HCT116 (cell line): ENCODE data around the gene TEAD1. TPM values are rescaled to one million over a fixed set of nuclear protein-coding genes. Genes with fewer than 3 reads are reported as not detected.

Experiments used
- ATAC-seq: fragments of 200-7000 bp; cut with Tn5 transposase; 2 replicates; pipeline ENCODE4 v1.9.1; 2020; ENCODE audit warnings: mild to moderate bottlenecking, moderate library complexity
- BruUV-seq: library from RNA; stranded (reverse); fragments of 400-500 nt; replicated peaks from 2 replicates; lab custom pipeline; 2021; lab: Mats Ljungman, UMichigan
- CTCF ChIA-PET: fragments of 300-600 bp; sonication (Branson Sonifier 250); formaldehyde crosslinking; loops from one replicate; lab custom pipeline; 2021; ENCODE audit warnings: antibody characterized with exemption; lab: Charles Lee
- POLR2A ChIA-PET: fragments of 300-600, 350-600 bp; sonication (Branson Sonifier 250); formaldehyde crosslinking; loops from one replicate; lab custom pipeline; 2021; ENCODE audit warnings: antibody characterized with exemption; lab: Charles Lee
- RAD21 ChIA-PET, 2 experiments: fragments of 300-600 bp; sonication (Branson Sonifier 250); formaldehyde crosslinking; loops; one replicate each; lab custom pipeline; 2023; ENCODE audit warnings: low total read pairs in 2 of 2; ENCODE audit not compliant: uncharacterized antibody in 2 of 2, unreplicated experiment in 2 of 2, low non-redundant PET in 1 of 2; lab: Charles Lee
- DNase-seq: peaks from one replicate; pipeline ENCODE4 v3.0.0-alpha.2; 2010; ENCODE audit warnings: low read depth, low spot score
- H2AFZ ChIP-seq: fragments of 200-600 bp; shearing (Covaris generic), sonication (generic); 2 replicates; pipeline ENCODE4 v1.6.1; 2017; ENCODE audit warnings: low read depth, mixed run types, mixed read lengths, antibody characterized with exemption, low read length; ENCODE audit not compliant: poor library complexity, severe bottlenecking
- H3K27ac ChIP-seq: 2 replicates; pipeline ENCODE4 v1.5.1; 2012; ENCODE audit warnings: low read depth, low read length
- H3K27me3 ChIP-seq: fragments of 200-600 bp; sonication (generic); 2 replicates; pipeline ENCODE4 v1.6.1; 2016; ENCODE audit warnings: mixed run types, low read length, mixed read lengths; ENCODE audit not compliant: insufficient read depth
- H3K36me3 ChIP-seq, 2 experiments: fragments of 200-500 bp in 1 of 2; fragments of 200-600 bp in 1 of 2; sonication (Bioruptor generic) in 1 of 2; sonication (generic) in 1 of 2; 2 replicates each; pipeline versions ENCODE4 v1.5.1 to v1.6.1; 2014 to 2016; ENCODE audit warnings: low read length in 2 of 2, inconsistent platforms in 1 of 2, mixed read lengths in 1 of 2, mixed run types in 1 of 2; ENCODE audit not compliant: insufficient read depth in 2 of 2, control insufficient read depth in 1 of 2
- H3K4me1 ChIP-seq, 2 experiments: fragments of 200-600 bp in 1 of 2; sonication (generic) in 1 of 2; 2 replicates each; pipeline versions ENCODE4 v1.5.1 to v1.6.1; 2012 to 2017; ENCODE audit warnings: low read length in 2 of 2, inconsistent platforms in 1 of 2, mild to moderate bottlenecking in 1 of 2, mixed read lengths in 1 of 2, mixed run types in 1 of 2, moderate library complexity in 1 of 2; ENCODE audit not compliant: insufficient read depth in 2 of 2, control insufficient read depth in 1 of 2
- H3K4me2 ChIP-seq: fragments of 200-600 bp; sonication (generic); 2 replicates; pipeline ENCODE4 v1.6.1; 2017; ENCODE audit warnings: mixed run types, low read length, mixed read lengths
- H3K4me3 ChIP-seq, 2 experiments: fragments of 200-600 bp in 1 of 2; sonication (generic) in 1 of 2; replicated peaks in 1 of 2; 2 replicates each; pipeline ENCODE4 v1.5.1; 2011 to 2016; ENCODE audit warnings: low read length in 2 of 2, control low read depth in 1 of 2, low read depth in 1 of 2, mild to moderate bottlenecking in 1 of 2, mixed read lengths in 1 of 2, mixed run types in 1 of 2
- H3K79me2 ChIP-seq: fragments of 200-600 bp; sonication (generic); 2 replicates; pipeline ENCODE4 v1.6.1; 2017; ENCODE audit warnings: mild to moderate bottlenecking, mixed run types, low read length, moderate library complexity, mixed read lengths; ENCODE audit not compliant: insufficient read depth
- H3K9ac ChIP-seq: fragments of 200-600 bp; sonication (generic); 2 replicates; pipeline ENCODE4 v1.6.1; 2016; ENCODE audit warnings: low read length, mixed read lengths
- H3K9me2 ChIP-seq: fragments of 200-600 bp; sonication (generic), shearing (Covaris generic); 2 replicates; pipeline ENCODE4 v1.6.1; 2017; ENCODE audit warnings: mixed run types, mild to moderate bottlenecking, moderate library complexity; ENCODE audit not compliant: insufficient read depth
- H3K9me3 ChIP-seq, 2 experiments: fragments of 200-500 bp in 1 of 2; fragments of 200-600 bp in 1 of 2; sonication (Bioruptor generic) in 1 of 2; sonication (generic) in 1 of 2; 2 replicates each; pipeline ENCODE4 v1.6.1; 2014 to 2017; ENCODE audit warnings: low read length in 2 of 2, mixed read lengths in 2 of 2, inconsistent platforms in 1 of 2, low read depth in 1 of 2, mild to moderate bottlenecking in 1 of 2, mixed run types in 1 of 2, moderate library complexity in 1 of 2; ENCODE audit not compliant: control insufficient read depth in 1 of 2, insufficient read depth in 1 of 2
- H4K20me1 ChIP-seq: fragments of 200-600 bp; sonication (generic), shearing (Covaris generic); 2 replicates; pipeline ENCODE4 v1.6.1; 2017; ENCODE audit warnings: mixed run types, mild to moderate bottlenecking, moderate library complexity; ENCODE audit not compliant: insufficient read depth
- CBX3 ChIP-seq: IDR thresholded peaks from 2 replicates; pipeline ENCODE4 v1.6.1; 2012; ENCODE audit warnings: low read depth
- EGR1 ChIP-seq: IDR thresholded peaks from 2 replicates; pipeline ENCODE4 v1.6.1; 2012; ENCODE audit warnings: low read depth
- EZH2 ChIP-seq: fragments of 200-600 bp; sonication (generic); IDR thresholded peaks from 2 replicates; pipeline ENCODE4 v1.6.1; 2017; ENCODE audit warnings: antibody characterized with exemption, mixed run types
- EZH2phosphoT487 ChIP-seq: fragments of 200-600 bp; IDR thresholded peaks from 2 replicates; pipeline ENCODE4 v1.6.1; 2018; ENCODE audit warnings: antibody characterized with exemption, borderline replicate concordance
- FOSL1 ChIP-seq: IDR thresholded peaks from 2 replicates; pipeline ENCODE4 v1.6.1; 2012; ENCODE audit warnings: low read depth
- JUND ChIP-seq: IDR thresholded peaks from 2 replicates; pipeline ENCODE4 v1.6.1; 2012
- MAX ChIP-seq: IDR thresholded peaks from 2 replicates; pipeline ENCODE4 v1.6.1; 2012
- POLR2AphosphoS5 ChIP-seq: IDR thresholded peaks from 2 replicates; pipeline ENCODE4 v1.6.1; 2011; ENCODE audit warnings: mild to moderate bottlenecking, low read depth, low read length, moderate library complexity
- RAD21 ChIP-seq: IDR thresholded peaks from 2 replicates; pipeline ENCODE4 v1.6.1; 2012; ENCODE audit warnings: low read depth, mild to moderate bottlenecking
- SIN3A ChIP-seq: IDR thresholded peaks from 2 replicates; pipeline ENCODE4 v1.6.1; 2012; ENCODE audit warnings: low read depth
- SP1 ChIP-seq: IDR thresholded peaks from 2 replicates; pipeline ENCODE4 v1.6.1; 2012; ENCODE audit warnings: low read depth
- TCF7L2 ChIP-seq: IDR thresholded peaks from 2 replicates; pipeline ENCODE4 v1.7.0; 2011; ENCODE audit warnings: borderline replicate concordance, inconsistent platforms; ENCODE audit not compliant: insufficient read depth, insufficient read length; ENCODE audit errors: extremely low read depth
- YY1 ChIP-seq: IDR thresholded peaks from 2 replicates; pipeline ENCODE4 v1.6.1; 2011; ENCODE audit warnings: low read length, low read depth, moderate library complexity, mild to moderate bottlenecking; ENCODE audit not compliant: insufficient replicate concordance; ENCODE audit errors: extremely low read depth
- ZBTB33 ChIP-seq: IDR thresholded peaks from 2 replicates; pipeline ENCODE4 v1.6.1; 2011; ENCODE audit warnings: mild to moderate bottlenecking, low read length, moderate library complexity; ENCODE audit not compliant: insufficient replicate concordance; ENCODE audit errors: extremely low read depth
- ZNF274 ChIP-seq: fragments of 200-500 bp; sonication (Bioruptor generic); IDR thresholded peaks from 2 replicates; pipeline ENCODE4 v1.6.1; 2014; ENCODE audit warnings: mild to moderate bottlenecking, low read depth, low read length, inconsistent platforms
- intact Hi-C: fragments of 100-400 bp; cut with micrococcal nuclease; formaldehyde crosslinking; loops from 2 replicates; pipeline ENCODE4 v1.10.0; 2022
- total RNA-seq: library from RNA; stranded (reverse); gene quantifications from one replicate; pipeline ENCODE4 v1.2.1, GENCODE V29; 2021; ENCODE audit not compliant: unreplicated experiment
- TF ChIP-seq, protein P1 (sequence below), 3 experiments: fragments of 200-600 bp in 1 of 3; sonication (generic) in 1 of 3; IDR thresholded peaks in 2 of 3; conservative IDR thresholded peaks in 1 of 3; 2 replicates each; pipeline ENCODE4 v1.5.1; 2012 to 2017; ENCODE audit warnings: low read depth in 2 of 3, low read length in 2 of 3, antibody characterized with exemption in 1 of 3, borderline replicate concordance in 1 of 3, control low read depth in 1 of 3, mild to moderate bottlenecking in 1 of 3, mixed read lengths in 1 of 3, mixed run types in 1 of 3, moderate library complexity in 1 of 3; ENCODE audit not compliant: insufficient read depth in 1 of 3
- TF ChIP-seq, protein P2 (sequence below): IDR thresholded peaks from 2 replicates; pipeline ENCODE4 v1.6.1; 2012; ENCODE audit warnings: low read depth

TEAD1 gene
- total RNA-seq, 1 experiment from 2014 or later = 103 TPM

DNA sequence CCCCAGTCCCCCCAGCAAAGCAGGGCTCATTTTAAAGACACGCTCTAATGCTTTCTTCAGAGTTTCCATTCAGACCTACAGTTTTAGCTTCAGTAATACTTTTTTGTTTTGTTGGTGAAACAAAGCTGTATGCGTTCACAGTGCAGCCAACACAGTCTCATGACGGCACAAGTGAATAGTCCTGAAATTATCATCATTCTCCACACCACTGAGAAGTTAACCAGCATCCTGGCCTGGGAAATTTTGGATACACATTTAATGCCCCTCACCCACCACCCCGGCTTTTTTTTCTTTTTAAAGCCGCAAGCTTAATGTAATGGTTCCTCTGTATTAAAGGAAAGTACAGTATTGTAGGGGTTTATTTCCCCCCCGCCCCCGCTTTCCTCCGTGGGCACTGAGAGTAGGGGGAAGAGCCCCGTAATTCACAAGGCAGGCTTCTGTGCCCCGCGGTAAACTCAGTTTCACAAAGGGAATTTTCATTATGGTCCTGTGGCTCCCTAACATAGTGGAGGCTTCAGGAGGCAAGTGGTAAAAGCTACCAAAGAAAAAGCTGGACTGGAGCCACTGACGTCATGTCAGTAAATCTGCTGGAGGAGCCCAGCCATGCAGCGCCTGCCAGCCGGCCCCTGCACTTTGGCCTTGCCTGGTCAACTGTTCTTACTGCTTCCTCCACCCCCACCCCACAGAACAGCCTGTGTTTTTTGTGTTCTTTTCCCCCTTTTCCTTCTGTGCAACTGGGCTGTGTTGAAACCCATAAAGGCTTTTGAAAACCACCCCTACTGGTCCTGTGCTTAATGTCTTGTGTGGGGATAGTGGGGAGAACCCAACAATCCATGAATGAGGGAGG lies 18.2 kb downstream of the TEAD1 start:
- intact Hi-C loops = loop anchor here (5.0 kb wide), 3 partner anchors 35 to 280 kb away; no protein-coding TSS in a partner anchor
- Histone ChIP-seq H3K27me3 (no peaks in the 10 kb centered on the region), H3K27ac (peak overlapping the region; percentile 92), H3K9me2 (no peaks in the 10 kb centered on the region), H3K4me2 (peak overlapping the region; percentile 77), H2AFZ (no peak overlapping the region), H3K9ac (peak overlapping the region; percentile 74), H3K9me3 (no peaks in the 10 kb centered on the region), H3K4me3 (peak overlapping the region; percentile 0 to 47; a peak in 3 of 4 replicates), H3K79me2 (peaks cover 95% of the 10 kb centered on the region), H3K4me1 (peaks cover 91 to 99% of the 10 kb centered on the region in 2 experiments), H3K36me3 (no peaks in the 10 kb centered on the region), H4K20me1 (no peaks in the 10 kb centered on the region)
- no TSS peak for BruUV-seq
- ChIA-PET CTCF (interaction anchor here (1.1 kb wide), 1 partner anchor 21 kb away, joined by 3 read pairs; no protein-coding TSS in a partner anchor), POLR2A (interaction anchor here (1.0 to 1.5 kb wide), 2 partner anchors 32 to 33 kb away, joined by 4 to 5 read pairs; no protein-coding TSS in a partner anchor), RAD21 (interaction anchor here in 1 of 2 experiments (1.2 kb wide), 1 partner anchor 32 kb away, joined by 3 read pairs; no protein-coding TSS in a partner anchor)
- ATAC-seq = peak; percentile 40
- DNase-seq = peak; percentile 60
- peak; percentile 20 for TF ChIP-seq YY1
- no peak for TF ChIP-seq MAX
- peak; percentile 40; the same call in 1 of the 2 replicates for TF ChIP-seq JUND
- no peak for TF ChIP-seq FOSL1
- no peak for TF ChIP-seq ZNF274
- TF ChIP-seq, protein P1, sequence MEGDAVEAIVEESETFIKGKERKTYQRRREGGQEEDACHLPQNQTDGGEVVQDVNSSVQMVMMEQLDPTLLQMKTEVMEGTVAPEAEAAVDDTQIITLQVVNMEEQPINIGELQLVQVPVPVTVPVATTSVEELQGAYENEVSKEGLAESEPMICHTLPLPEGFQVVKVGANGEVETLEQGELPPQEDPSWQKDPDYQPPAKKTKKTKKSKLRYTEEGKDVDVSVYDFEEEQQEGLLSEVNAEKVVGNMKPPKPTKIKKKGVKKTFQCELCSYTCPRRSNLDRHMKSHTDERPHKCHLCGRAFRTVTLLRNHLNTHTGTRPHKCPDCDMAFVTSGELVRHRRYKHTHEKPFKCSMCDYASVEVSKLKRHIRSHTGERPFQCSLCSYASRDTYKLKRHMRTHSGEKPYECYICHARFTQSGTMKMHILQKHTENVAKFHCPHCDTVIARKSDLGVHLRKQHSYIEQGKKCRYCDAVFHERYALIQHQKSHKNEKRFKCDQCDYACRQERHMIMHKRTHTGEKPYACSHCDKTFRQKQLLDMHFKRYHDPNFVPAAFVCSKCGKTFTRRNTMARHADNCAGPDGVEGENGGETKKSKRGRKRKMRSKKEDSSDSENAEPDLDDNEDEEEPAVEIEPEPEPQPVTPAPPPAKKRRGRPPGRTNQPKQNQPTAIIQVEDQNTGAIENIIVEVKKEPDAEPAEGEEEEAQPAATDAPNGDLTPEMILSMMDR (IDR thresholded peaks at IDR 0.05 in 2 of 3, conservative IDR thresholded peaks at IDR 0.05 in 1 of 3; ENCODE audit: borderline replicate concordance in 1 of 3, insufficient read depth in 1 of 3, low read depth in 2 of 3, low read length in 2 of 3) = no peak
- TF ChIP-seq POLR2AphosphoS5 = peak; percentile 49; the same call in 1 of the 2 replicates
- no peak for TF ChIP-seq CBX3
- TF ChIP-seq SIN3A = no peak
- 0 out of 2 replicates have a peak, but pooled peaks have one; percentile 39 for TF ChIP-seq SP1
- TF ChIP-seq EZH2phosphoT487 = no peak
- TF ChIP-seq, protein P2, sequence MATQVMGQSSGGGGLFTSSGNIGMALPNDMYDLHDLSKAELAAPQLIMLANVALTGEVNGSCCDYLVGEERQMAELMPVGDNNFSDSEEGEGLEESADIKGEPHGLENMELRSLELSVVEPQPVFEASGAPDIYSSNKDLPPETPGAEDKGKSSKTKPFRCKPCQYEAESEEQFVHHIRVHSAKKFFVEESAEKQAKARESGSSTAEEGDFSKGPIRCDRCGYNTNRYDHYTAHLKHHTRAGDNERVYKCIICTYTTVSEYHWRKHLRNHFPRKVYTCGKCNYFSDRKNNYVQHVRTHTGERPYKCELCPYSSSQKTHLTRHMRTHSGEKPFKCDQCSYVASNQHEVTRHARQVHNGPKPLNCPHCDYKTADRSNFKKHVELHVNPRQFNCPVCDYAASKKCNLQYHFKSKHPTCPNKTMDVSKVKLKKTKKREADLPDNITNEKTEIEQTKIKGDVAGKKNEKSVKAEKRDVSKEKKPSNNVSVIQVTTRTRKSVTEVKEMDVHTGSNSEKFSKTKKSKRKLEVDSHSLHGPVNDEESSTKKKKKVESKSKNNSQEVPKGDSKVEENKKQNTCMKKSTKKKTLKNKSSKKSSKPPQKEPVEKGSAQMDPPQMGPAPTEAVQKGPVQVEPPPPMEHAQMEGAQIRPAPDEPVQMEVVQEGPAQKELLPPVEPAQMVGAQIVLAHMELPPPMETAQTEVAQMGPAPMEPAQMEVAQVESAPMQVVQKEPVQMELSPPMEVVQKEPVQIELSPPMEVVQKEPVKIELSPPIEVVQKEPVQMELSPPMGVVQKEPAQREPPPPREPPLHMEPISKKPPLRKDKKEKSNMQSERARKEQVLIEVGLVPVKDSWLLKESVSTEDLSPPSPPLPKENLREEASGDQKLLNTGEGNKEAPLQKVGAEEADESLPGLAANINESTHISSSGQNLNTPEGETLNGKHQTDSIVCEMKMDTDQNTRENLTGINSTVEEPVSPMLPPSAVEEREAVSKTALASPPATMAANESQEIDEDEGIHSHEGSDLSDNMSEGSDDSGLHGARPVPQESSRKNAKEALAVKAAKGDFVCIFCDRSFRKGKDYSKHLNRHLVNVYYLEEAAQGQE = no peak
- TF ChIP-seq EZH2 = no peak
- TF ChIP-seq RAD21 = peak; percentile 7; the same call in 1 of the 2 replicates
- TF ChIP-seq EGR1 = no peak; the same call in 1 of the 2 replicates
- TF ChIP-seq TCF7L2 = no peak
- TF ChIP-seq ZBTB33 = no peak
